Loucy (cell line): ENCODE measurements around the gene RREB1.

Experiments used
- EZH2phosphoT487 ChIP-seq: fragments of 200-600 bp; IDR thresholded peaks from 2 replicates; pipeline ENCODE4 v1.6.1; 2018; ENCODE audit warnings: antibody characterized with exemption, mild to moderate bottlenecking, moderate library complexity, borderline replicate concordance
- TF ChIP-seq, protein P1 (sequence below): fragments of 200-600 bp; sonication (generic); conservative IDR thresholded peaks from 2 replicates; pipeline ENCODE4 v1.5.1; 2014; ENCODE audit warnings: mild to moderate bottlenecking, antibody characterized with exemption, low read length

DNA sequence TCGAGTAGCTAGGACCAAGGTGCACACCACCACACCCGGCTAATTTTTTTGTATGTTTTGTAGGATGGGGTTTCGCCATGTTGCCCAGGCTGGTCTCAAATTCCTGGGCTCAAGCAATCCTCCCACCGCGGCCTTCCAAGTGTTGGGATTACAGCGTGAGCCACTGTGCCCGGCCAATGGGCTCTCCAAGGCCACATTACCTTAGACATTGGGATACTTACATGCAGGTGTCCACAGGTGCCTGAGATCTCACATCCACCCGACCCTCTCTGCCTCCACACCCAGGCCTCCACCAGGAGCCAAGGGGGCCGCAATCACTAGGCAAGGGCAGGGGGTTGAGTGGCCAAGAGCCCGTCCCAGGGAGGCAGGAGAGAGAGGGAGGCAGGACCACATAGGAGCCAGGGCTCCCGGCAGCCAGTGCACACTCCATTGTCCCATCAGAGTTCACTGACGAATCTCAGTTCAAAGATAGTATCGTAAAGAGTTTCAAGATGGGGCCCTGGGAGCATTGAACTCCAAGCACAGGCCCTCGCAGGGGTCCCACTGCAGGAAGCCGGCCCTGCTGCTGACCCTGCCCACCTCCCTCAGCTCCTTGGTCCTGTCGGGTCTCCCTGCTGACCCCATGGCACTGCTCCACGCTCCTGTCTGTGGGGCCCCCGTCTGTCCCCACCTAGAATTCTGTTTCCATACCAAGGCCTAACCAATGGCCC is 149.9 kb downstream of the RREB1 start:
- TF ChIP-seq, protein P1, sequence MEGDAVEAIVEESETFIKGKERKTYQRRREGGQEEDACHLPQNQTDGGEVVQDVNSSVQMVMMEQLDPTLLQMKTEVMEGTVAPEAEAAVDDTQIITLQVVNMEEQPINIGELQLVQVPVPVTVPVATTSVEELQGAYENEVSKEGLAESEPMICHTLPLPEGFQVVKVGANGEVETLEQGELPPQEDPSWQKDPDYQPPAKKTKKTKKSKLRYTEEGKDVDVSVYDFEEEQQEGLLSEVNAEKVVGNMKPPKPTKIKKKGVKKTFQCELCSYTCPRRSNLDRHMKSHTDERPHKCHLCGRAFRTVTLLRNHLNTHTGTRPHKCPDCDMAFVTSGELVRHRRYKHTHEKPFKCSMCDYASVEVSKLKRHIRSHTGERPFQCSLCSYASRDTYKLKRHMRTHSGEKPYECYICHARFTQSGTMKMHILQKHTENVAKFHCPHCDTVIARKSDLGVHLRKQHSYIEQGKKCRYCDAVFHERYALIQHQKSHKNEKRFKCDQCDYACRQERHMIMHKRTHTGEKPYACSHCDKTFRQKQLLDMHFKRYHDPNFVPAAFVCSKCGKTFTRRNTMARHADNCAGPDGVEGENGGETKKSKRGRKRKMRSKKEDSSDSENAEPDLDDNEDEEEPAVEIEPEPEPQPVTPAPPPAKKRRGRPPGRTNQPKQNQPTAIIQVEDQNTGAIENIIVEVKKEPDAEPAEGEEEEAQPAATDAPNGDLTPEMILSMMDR: no peak
- no peak for TF ChIP-seq EZH2phosphoT487
